PC-9 (cell line): Measurements from ENCODE around the gene PNPO. TPM values are rescaled to one million over a fixed set of nuclear protein-coding genes. Genes with fewer than 3 reads are reported as not detected.

ENCODE experiments used
- BruUV-seq: library from RNA; stranded (reverse); fragments of 400-500 nt; replicated peaks from 2 replicates; lab custom pipeline; 2021; lab: Mats Ljungman, UMichigan
- CTCF ChIA-PET: fragments of 300-600 bp; sonication (Branson Sonifier 250); formaldehyde crosslinking; loops from one replicate; lab custom pipeline; 2022; ENCODE audit warnings: antibody characterized with exemption; lab: Charles Lee
- POLR2A ChIA-PET: fragments of 300-600 bp; sonication (Branson Sonifier 250); formaldehyde crosslinking; loops from one replicate; lab custom pipeline; 2022; ENCODE audit warnings: antibody characterized with exemption; ENCODE audit not compliant: unreplicated experiment; lab: Charles Lee
- DNase-seq, 2 experiments: peaks; one replicate each; pipeline versions ENCODE4 v3.0.0 to v3.0.0-alpha.2; 2015 to 2022; ENCODE audit warnings: mixed read lengths in 1 of 2
- H2AFZ ChIP-seq: fragments of 200-600 bp; sonication (generic); 2 replicates; pipeline ENCODE4 v1.8.1; 2017; ENCODE audit warnings: antibody characterized with exemption
- H3F3A ChIP-seq: fragments of 200-600 bp; sonication (generic); 2 replicates; pipeline ENCODE4 v1.8.1; 2017; ENCODE audit warnings: antibody characterized with exemption, mild to moderate bottlenecking, low read depth; ENCODE audit not compliant: insufficient read depth
- H3K27ac ChIP-seq: fragments of 200-600 bp; sonication (generic); 2 replicates; pipeline ENCODE4 v1.6.1; 2016; ENCODE audit warnings: mixed run types
- H3K27me3 ChIP-seq: fragments of 200-600 bp; sonication (generic); 2 replicates; pipeline ENCODE4 v1.6.1; 2016; ENCODE audit warnings: low read depth, mixed run types; ENCODE audit not compliant: insufficient read depth
- H3K36me3 ChIP-seq: fragments of 200-600 bp; sonication (generic); 2 replicates; pipeline ENCODE4 v1.6.1; 2016; ENCODE audit warnings: low read depth, mixed run types
- H3K4me1 ChIP-seq: fragments of 200-600 bp; sonication (generic); replicated peaks from 2 replicates; pipeline ENCODE4 v1.6.1; 2016; ENCODE audit warnings: mixed run types; ENCODE audit not compliant: insufficient read depth
- H3K4me2 ChIP-seq: fragments of 200-600 bp; sonication (generic); 2 replicates; pipeline ENCODE4 v1.6.1; 2017; ENCODE audit warnings: mixed run types
- H3K4me3 ChIP-seq: fragments of 200-600 bp; sonication (generic); 2 replicates; pipeline ENCODE4 v1.6.1; 2016; ENCODE audit warnings: mixed run types
- H3K79me2 ChIP-seq: fragments of 200-600 bp; sonication (generic); 2 replicates; pipeline ENCODE4 v1.6.1; 2017; ENCODE audit warnings: low read depth, mixed run types
- H3K9me2 ChIP-seq: fragments of 200-600 bp; sonication (generic); 2 replicates; pipeline ENCODE4 v1.8.1; 2017; ENCODE audit warnings: mild to moderate bottlenecking; ENCODE audit not compliant: insufficient read depth
- H3K9me3 ChIP-seq: fragments of 200-600 bp; sonication (generic); 2 replicates; pipeline ENCODE4 v1.8.1; 2016; ENCODE audit warnings: low read depth; ENCODE audit not compliant: insufficient read depth
- H4K20me1 ChIP-seq: fragments of 200-600 bp; sonication (generic); 2 replicates; pipeline ENCODE4 v1.8.1; 2017; ENCODE audit not compliant: insufficient read depth
- CTCF ChIP-seq: fragments of 200-600 bp; sonication (generic); conservative IDR thresholded peaks from 2 replicates; pipeline ENCODE4 v1.6.1; 2017; ENCODE audit warnings: mixed run types, antibody characterized with exemption, mild to moderate bottlenecking, moderate library complexity
- EZH2 ChIP-seq: fragments of 200-600 bp; sonication (generic); IDR thresholded peaks from 2 replicates; pipeline ENCODE4 v1.8.0; 2017; ENCODE audit warnings: antibody characterized with exemption, low read depth
- intact Hi-C: fragments of 100-400 bp; cut with micrococcal nuclease; formaldehyde crosslinking; loops from one replicate; pipeline ENCODE4 v1.10.0; 2022; ENCODE audit not compliant: unreplicated experiment
- total RNA-seq: library from RNA; stranded (reverse); gene quantifications from 2 replicates; pipeline ENCODE4 v1.2.3, GENCODE V29; 2021

The PNPO gene
- total RNA-seq, 1 experiment from 2014 or later = 40.2 TPM

GRCh38 chr17:47895347-47895855, 46.0 kb upstream of the PNPO start:
- no peak for TF ChIP-seq CTCF
- peak overlapping the region; percentile 80 for H2AFZ ChIP-seq
- intact Hi-C loops = loop anchor here (1.0 kb wide), 2 partner anchors 123 to 128 kb away; no protein-coding TSS in a partner anchor

GRCh38 chr17:47895856-47896671, 45.3 kb upstream of the PNPO start, which contains the start of gene SP2:
TSS of gene SP2 (plus strand) at chr17:47896236. CDS start at chr17:47896287, 51 bp downstream.
- intact Hi-C loops = loop anchor here (1.0 kb wide), 4 partner anchors 51 to 127 kb away; no protein-coding TSS in a partner anchor
- no peaks in the 10 kb centered on the region; the same call in 1 of the 2 replicates for H3K36me3 ChIP-seq
- peaks cover 30% of the 10 kb centered on the region for H3F3A ChIP-seq
- POLR2A ChIA-PET = interaction anchor here (0.6 to 1.1 kb wide), 10 partner anchors 9 to 285 kb away, joined by 3 to 10 read pairs (median 4); partner anchors contain the start of genes CDK5RAP3, PRR15L and TBX21
- H3K27ac ChIP-seq = peak within 1 kb of the TSS; percentile 74
- CTCF ChIA-PET = interaction anchor here (0.9 to 1.3 kb wide), 4 partner anchors 42 to 75 kb away, joined by 3 to 6 read pairs (median 5); partner anchors contain the start of gene CDK5RAP3
- peak within 1 kb of the TSS; percentile 85 for H2AFZ ChIP-seq
- H3K4me3 ChIP-seq = peak within 1 kb of the TSS; percentile 93
- no peak for TF ChIP-seq EZH2
- TF ChIP-seq CTCF = peak; percentile 27; the same call in 1 of the 2 replicates
- H3K4me1 ChIP-seq = peaks cover 32% of the 10 kb centered on the region
- H3K4me2 ChIP-seq = peak within 1 kb of the TSS; percentile 95
- DNase-seq = peak; percentile 99 to 100
- H3K9me3 ChIP-seq = no peaks in the 10 kb centered on the region
- H3K27me3 ChIP-seq = no peaks in the 10 kb centered on the region
- BruUV-seq = no TSS peak
- H3K79me2 ChIP-seq = peaks cover 47% of the 10 kb centered on the region
- H3K9me2 ChIP-seq = no peaks in the 10 kb centered on the region
- no peaks in the 10 kb centered on the region for H4K20me1 ChIP-seq

More at GRCh38 chr17:47895347-47895855, 46.0 kb upstream of the PNPO start:
- POLR2A ChIA-PET = interaction anchor here (0.5 to 1.1 kb wide), 14 partner anchors 10 to 285 kb away, joined by 3 to 25 read pairs (median 4); partner anchors contain the start of genes CDK5RAP3, PRR15L, SCRN2 and SNX11
- BruUV-seq = TSS peak; percentile 92
- peak overlapping the region; percentile 87 for H3K4me3 ChIP-seq
- H3K9me2 ChIP-seq = no peaks in the 10 kb centered on the region
- H3K27me3 ChIP-seq = no peaks in the 10 kb centered on the region
- H3K4me2 ChIP-seq = peak overlapping the region; percentile 82
- no peaks in the 10 kb centered on the region for H4K20me1 ChIP-seq
- peaks cover 30% of the 10 kb centered on the region for H3F3A ChIP-seq
- DNase-seq = peak in 1 of 2 experiments; percentile 65
- peaks cover 47% of the 10 kb centered on the region for H3K79me2 ChIP-seq
- H3K4me1 ChIP-seq = peaks cover 32% of the 10 kb centered on the region
- no peaks in the 10 kb centered on the region for H3K9me3 ChIP-seq
- CTCF ChIA-PET = interaction anchor here (0.6 to 1.3 kb wide), 6 partner anchors 36 to 154 kb away, joined by 3 to 7 read pairs (median 5); partner anchors contain the start of gene CDK5RAP3
- H3K27ac ChIP-seq = peak overlapping the region; percentile 74
- no peaks in the 10 kb centered on the region; the same call in 1 of the 2 replicates for H3K36me3 ChIP-seq
